Mucosa of descending colon (tissue), 3 donors: ENCODE data around the gene SGMS1. TPM values are rescaled to one million over a fixed set of nuclear protein-coding genes. Genes with fewer than 3 reads are reported as not detected.

Source experiments
- ATAC-seq: fragments of 200-7000 bp; cut with Tn5 transposase; one replicate; pipeline ENCODE4 v1.9.1; 2020; ENCODE audit warnings: mild to moderate bottlenecking, moderate library complexity
- DNase-seq, 3 donors: peaks; one replicate each; pipeline ENCODE4 v3.0.0-alpha.2; 2020
- H3K36me3 ChIP-seq: fragments of 200-600 bp; one replicate; pipeline ENCODE4 v1.8.0; 2021; ENCODE audit warnings: low read depth, mild to moderate bottlenecking
- H3K4me1 ChIP-seq: fragments of 200-600 bp; one replicate; pipeline ENCODE4 v1.8.0; 2021; ENCODE audit warnings: low read depth, mild to moderate bottlenecking
- H3K4me3 ChIP-seq: fragments of 200-600 bp; one replicate; pipeline ENCODE4 v1.8.0; 2021; ENCODE audit warnings: mild to moderate bottlenecking
- H3K9me3 ChIP-seq: fragments of 200-600 bp; one replicate; pipeline ENCODE4 v1.8.0; 2021; ENCODE audit warnings: mild to moderate bottlenecking
- CTCF ChIP-seq: fragments of 200-600 bp; IDR thresholded peaks from one replicate; pipeline ENCODE4 v1.8.0; 2022; ENCODE audit warnings: antibody characterized with exemption, mild to moderate bottlenecking
- intact Hi-C, 2 donors: fragments of 100-400 bp; cut with DNase I in 1 of 2; cut with micrococcal nuclease in 1 of 2; formaldehyde crosslinking; loops; one replicate each; pipeline versions ENCODE4 v1.11.0 to v1.11.1; 2022; cut with DNase I, micrococcal nuclease
- total RNA-seq, 3 donors: library from RNA; stranded (reverse); fragmentation: NEBNext Ultra II Directional in 2 of 3; extraction: Animal tissue kit (Norgen Biotek cat#: 25700) in 2 of 3; gene quantifications; one replicate each; pipeline versions ENCODE4 v1.2.1 to v1.2.4, GENCODE V29; 2021 to 2023
- donor health status: DM: no; HTN: no; CAD: no; lungs with moderate emphysema.
- donor health status: DM: no; HTN: no; CAD: no.
- donor health status: DM: no; HTN: yes; CAD: no.

Gene SGMS1
- total RNA-seq, 3 donors from 2014 or later, result 14.4 to 28.4 (median 20.0) TPM

DNA sequence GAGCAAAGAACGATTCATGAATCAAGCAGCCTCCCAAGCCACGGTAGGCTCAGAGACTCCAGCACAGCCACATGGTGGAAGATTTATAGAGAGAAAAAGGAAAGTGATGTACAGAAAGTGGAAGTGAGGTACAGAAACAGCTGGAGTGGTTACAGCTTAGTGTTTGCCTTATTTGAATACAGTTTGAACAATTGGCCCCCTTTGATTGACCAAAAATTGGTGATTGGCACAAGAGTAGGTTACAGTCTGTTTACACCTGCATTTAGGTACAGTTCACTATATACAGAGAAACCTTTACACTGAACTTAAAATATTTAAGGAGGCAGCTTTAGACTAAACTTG is 236.1 kb downstream of the SGMS1 start:
- Histone ChIP-seq H3K4me3 (no peak overlapping the region), H3K4me1 (no peaks in the 10 kb centered on the region), H3K36me3 (no peaks in the 10 kb centered on the region), H3K9me3 (no peaks in the 10 kb centered on the region)
- intact Hi-C loops, result no loop called here
- no peak for ATAC-seq
- TF ChIP-seq CTCF, result no peak
- DNase-seq, result no peak

GRCh38 chr10:50387007-50387731 is 236.6 kb downstream of the SGMS1 start:
- Histone ChIP-seq H3K4me1 (no peaks in the 10 kb centered on the region), H3K36me3 (no peaks in the 10 kb centered on the region), H3K9me3 (no peaks in the 10 kb centered on the region), H3K4me3 (no peak overlapping the region)
- TF ChIP-seq CTCF, result no peak
- DNase-seq, result no peak
- intact Hi-C loops, result no loop called here
- ATAC-seq, result no peak

DNA sequence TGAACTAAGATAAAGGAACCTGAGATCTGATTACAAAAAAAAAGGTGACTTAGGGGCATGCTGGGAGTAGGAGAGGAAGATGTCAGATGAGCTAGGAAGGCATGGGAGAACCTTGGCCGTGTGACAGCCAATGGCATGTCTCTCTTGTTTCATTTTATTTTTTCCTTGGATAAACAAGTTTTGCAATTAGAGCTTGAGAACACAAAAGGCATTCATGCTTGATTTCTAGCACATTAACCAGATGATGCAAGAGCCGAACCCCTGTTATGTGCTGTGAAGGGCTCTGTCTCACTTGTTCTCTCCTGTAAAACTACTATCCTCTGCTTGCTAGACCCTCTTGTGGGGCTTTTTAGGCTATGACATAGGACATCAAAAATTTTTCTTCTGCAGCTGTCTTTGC is 238.1 kb downstream of the SGMS1 start:
- no peak for TF ChIP-seq CTCF
- intact Hi-C loops, result no loop called here
- Histone ChIP-seq H3K9me3 (no peaks in the 10 kb centered on the region), H3K4me3 (no peak overlapping the region), H3K4me1 (no peaks in the 10 kb centered on the region), H3K36me3 (no peaks in the 10 kb centered on the region)
- ATAC-seq (no peak), DNase-seq (no peak)

GRCh38 chr10:50384898-50385297 is 238.9 kb downstream of the SGMS1 start:
- H3K4me1 ChIP-seq, result no peaks in the 10 kb centered on the region
- no peak for DNase-seq
- intact Hi-C loops, result no loop called here
- no peaks in the 10 kb centered on the region for H3K9me3 ChIP-seq
- no peaks in the 10 kb centered on the region for H3K36me3 ChIP-seq
- TF ChIP-seq CTCF, result no peak
- H3K4me3 ChIP-seq, result no peak overlapping the region
- no peak for ATAC-seq

- no peaks in the 10 kb centered on the region for H3K9me3 ChIP-seq
- no peaks in the 10 kb centered on the region for H3K36me3 ChIP-seq
- DNase-seq (no peak), ATAC-seq (no peak)
- H3K4me1 ChIP-seq, result no peaks in the 10 kb centered on the region
- intact Hi-C loops, result no loop called here
- TF ChIP-seq CTCF, result no peak
- H3K4me3 ChIP-seq, result no peak overlapping the region
These were observed 239.5 kb downstream of the SGMS1 start for GRCh38 chr10:50384238-50384637.

DNA sequence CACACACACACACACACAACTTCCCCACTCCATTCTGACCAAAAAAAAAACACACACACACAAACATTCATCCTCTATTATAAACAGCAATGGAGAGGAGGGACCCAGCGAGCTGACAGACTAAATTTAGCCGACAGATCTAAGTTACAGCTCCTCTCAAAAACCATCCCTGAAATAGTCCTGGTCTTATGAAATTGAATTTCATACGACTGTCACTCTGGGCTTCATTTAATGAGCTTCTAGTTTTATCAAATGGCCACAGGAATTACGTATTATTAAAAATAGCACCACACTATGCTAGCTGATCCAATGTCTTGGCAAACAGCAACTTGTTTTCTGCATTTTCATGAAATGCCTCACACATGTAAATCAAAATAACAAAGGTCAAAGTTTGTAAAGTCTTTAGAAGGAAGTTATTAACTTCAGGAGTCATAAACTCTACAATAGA is 241.2 kb downstream of the SGMS1 start:
- Histone ChIP-seq H3K36me3 (no peaks in the 10 kb centered on the region), H3K4me3 (no peak overlapping the region), H3K4me1 (no peaks in the 10 kb centered on the region), H3K9me3 (no peaks in the 10 kb centered on the region)
- ATAC-seq (peak; percentile 42), DNase-seq (no peak)
- intact Hi-C loops, result no loop called here
- no peak for TF ChIP-seq CTCF
